OCI-LY7 (cell line): ENCODE data around the gene TAF1B.

Experiments
- EZH2phosphoT487 ChIP-seq: fragments of 200-600 bp; sonication (generic); IDR thresholded peaks from 2 replicates; pipeline ENCODE4 v1.6.1; 2018; ENCODE audit warnings: low read depth, borderline replicate concordance, mild to moderate bottlenecking, mixed run types, antibody characterized with exemption, low read length, moderate library complexity, mixed read lengths
- TF ChIP-seq, protein P1 (sequence below): fragments of 200-600 bp; sonication (generic); conservative IDR thresholded peaks from 2 replicates; pipeline ENCODE4 v1.5.1; 2014; ENCODE audit warnings: mild to moderate bottlenecking, antibody characterized with exemption, low read length, moderate library complexity, mixed read lengths

DNA sequence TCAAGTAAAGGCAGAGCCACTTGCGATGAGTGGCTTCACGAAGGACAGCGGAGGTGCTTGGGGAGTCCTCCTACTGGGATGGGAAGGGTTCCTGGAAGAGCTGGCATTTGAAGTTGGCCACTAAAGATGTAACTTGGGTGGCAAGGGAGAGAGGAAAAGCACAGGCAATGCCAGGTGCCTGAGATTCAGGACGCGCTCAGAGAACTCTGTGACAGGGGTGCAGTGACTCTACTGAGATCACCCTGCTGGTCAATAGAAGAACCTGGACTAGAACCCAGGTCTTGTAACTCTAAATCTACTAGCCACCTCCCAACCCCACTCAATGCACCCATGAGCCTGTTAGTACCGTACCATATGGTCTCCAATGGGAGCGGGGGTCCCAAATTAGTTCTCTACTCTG is 102.8 kb downstream of the TAF1B start:
- no peak for TF ChIP-seq EZH2phosphoT487
- TF ChIP-seq, protein P1, sequence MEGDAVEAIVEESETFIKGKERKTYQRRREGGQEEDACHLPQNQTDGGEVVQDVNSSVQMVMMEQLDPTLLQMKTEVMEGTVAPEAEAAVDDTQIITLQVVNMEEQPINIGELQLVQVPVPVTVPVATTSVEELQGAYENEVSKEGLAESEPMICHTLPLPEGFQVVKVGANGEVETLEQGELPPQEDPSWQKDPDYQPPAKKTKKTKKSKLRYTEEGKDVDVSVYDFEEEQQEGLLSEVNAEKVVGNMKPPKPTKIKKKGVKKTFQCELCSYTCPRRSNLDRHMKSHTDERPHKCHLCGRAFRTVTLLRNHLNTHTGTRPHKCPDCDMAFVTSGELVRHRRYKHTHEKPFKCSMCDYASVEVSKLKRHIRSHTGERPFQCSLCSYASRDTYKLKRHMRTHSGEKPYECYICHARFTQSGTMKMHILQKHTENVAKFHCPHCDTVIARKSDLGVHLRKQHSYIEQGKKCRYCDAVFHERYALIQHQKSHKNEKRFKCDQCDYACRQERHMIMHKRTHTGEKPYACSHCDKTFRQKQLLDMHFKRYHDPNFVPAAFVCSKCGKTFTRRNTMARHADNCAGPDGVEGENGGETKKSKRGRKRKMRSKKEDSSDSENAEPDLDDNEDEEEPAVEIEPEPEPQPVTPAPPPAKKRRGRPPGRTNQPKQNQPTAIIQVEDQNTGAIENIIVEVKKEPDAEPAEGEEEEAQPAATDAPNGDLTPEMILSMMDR, result no peak
